Temporal lobe (tissue), 1 donor: Measurements from ENCODE around the gene GSTM2. TPM values are rescaled to one million over a fixed set of nuclear protein-coding genes. Genes with fewer than 3 reads are reported as not detected.

Source experiments
- total RNA-seq: library from RNA; depleted of rRNA; stranded (reverse); fragments of >200 nt; gene quantifications from one replicate; pipeline ENCODE4 v1.2.3, GENCODE V29; 2014

GSTM2 gene
- total RNA-seq, 1 donor from 2014 or later: 25.1 TPM

Other genes starting within 250 kb of the GSTM2 start
- 21.1 TPM for gene PSMA5, start 241.6 kb upstream of the GSTM2 start, total RNA-seq
- under 0.01 TPM for gene SYPL2, start 201.5 kb upstream of the GSTM2 start, total RNA-seq
- 4.2 TPM for gene ATXN7L2, start 184.2 kb upstream of the GSTM2 start, total RNA-seq
- 5.7 TPM for gene CYB561D1, start 174.0 kb upstream of the GSTM2 start, total RNA-seq
- 11.1 TPM for gene AMIGO1, start 158.3 kb upstream of the GSTM2 start, total RNA-seq
- gene GPR61, start 128.2 kb upstream of the GSTM2 start, total RNA-seq: 4.2 TPM
- gene GNAI3, start 119.4 kb upstream of the GSTM2 start, total RNA-seq: 10.1 TPM
- gene GNAT2, start 48.4 kb upstream of the GSTM2 start, total RNA-seq: not detected
- gene AMPD2, start 48.2 kb upstream of the GSTM2 start, total RNA-seq: 50.9 TPM
- 6.6 TPM for gene GSTM4, start 12.0 kb upstream of the GSTM2 start, total RNA-seq
- gene GSTM1, start 19.8 kb downstream of the GSTM2 start, total RNA-seq: not detected
- gene GSTM5, start 44.2 kb downstream of the GSTM2 start, total RNA-seq: 1.7 TPM
- gene GSTM3, start 73.0 kb downstream of the GSTM2 start, total RNA-seq: 69.8 TPM
- gene EPS8L3, start 95.9 kb downstream of the GSTM2 start, total RNA-seq: not detected
- 1.7 TPM for gene CSF1, start 242.8 kb downstream of the GSTM2 start, total RNA-seq